ENCODE data around the gene FREM2. TPM values are rescaled to one million over a fixed set of nuclear protein-coding genes. Genes with fewer than 3 reads are reported as not detected.

The FREM2 gene
- total RNA-seq, 1 experiment from 2014 or later = 3.8 TPM

- Histone ChIP-seq H3K4me3 (ENCODE audit: low read depth, low read length, poor library complexity, severe bottlenecking) (peak overlapping the region; percentile 65), H3K9me3 (ENCODE audit: low read depth, low read length, poor library complexity, severe bottlenecking) (no peaks in the 10 kb centered on the region), H3K36me3 (ENCODE audit: insufficient read depth, low read length, poor library complexity, severe bottlenecking) (no peaks in the 10 kb centered on the region), H3K27me3 (replicated peaks; ENCODE audit: insufficient read depth, low read depth, low read length, poor library complexity) (no peaks in the 10 kb centered on the region), H3K27ac (ENCODE audit: low read depth, low read length, poor library complexity, severe bottlenecking) (no peak overlapping the region), H3K4me1 (ENCODE audit: insufficient read depth, low read length, poor library complexity, severe bottlenecking) (peaks cover 9% of the 10 kb centered on the region)
- BruUV-seq (replicated peaks) = no TSS peak
- TF ChIP-seq CTCF (conservative IDR thresholded peaks at IDR 0.05; ENCODE audit: low read depth, low read length) (no peak), EZH2 (IDR thresholded peaks at IDR 0.05; ENCODE audit: borderline replicate concordance, low read depth, low read length, poor library complexity, severe bottlenecking) (peak; percentile 38)
- POLR2A ChIA-PET (ENCODE audit: low non-redundant PET) = interaction anchor here (0.8 kb wide), 1 partner anchor 9 kb away, joined by 3 read pairs; no protein-coding TSS in a partner anchor
- intact Hi-C loops (cut with micrococcal nuclease; ENCODE audit: unreplicated experiment) = no loop called here
- CTCF ChIA-PET = interaction anchor here (0.6 to 1.4 kb wide), 4 partner anchors 10 to 76 kb away, joined by 3 to 5 read pairs (median 4); no protein-coding TSS in a partner anchor
- DNase-seq (ENCODE audit: low spot score) = peak; percentile 29
Measured at GRCh38 chr13:38687246-38688229, 661 bp downstream of the FREM2 start.

- peaks cover 9% of the 10 kb centered on the region for H3K4me1 ChIP-seq (ENCODE audit: insufficient read depth, low read length, poor library complexity, severe bottlenecking)
Measured at GRCh38 chr13:38688674-38689073, 1.8 kb downstream of the FREM2 start.

GRCh38 chr13:38690231-38690630, 3.4 kb downstream of the FREM2 start:
- TF ChIP-seq CTCF (conservative IDR thresholded peaks at IDR 0.05; ENCODE audit: low read depth, low read length) = no peak
- TF ChIP-seq EZH2 (IDR thresholded peaks at IDR 0.05; ENCODE audit: borderline replicate concordance, low read depth, low read length, poor library complexity, severe bottlenecking) = no peak
- H3K27ac ChIP-seq (ENCODE audit: low read depth, low read length, poor library complexity, severe bottlenecking) = no peak overlapping the region
- no peaks in the 10 kb centered on the region for H3K36me3 ChIP-seq (ENCODE audit: insufficient read depth, low read length, poor library complexity, severe bottlenecking)
- H3K4me3 ChIP-seq (ENCODE audit: low read depth, low read length, poor library complexity, severe bottlenecking) = no peak overlapping the region
- H3K9me3 ChIP-seq (ENCODE audit: low read depth, low read length, poor library complexity, severe bottlenecking) = no peaks in the 10 kb centered on the region
- H3K27me3 ChIP-seq (replicated peaks; ENCODE audit: insufficient read depth, low read depth, low read length, poor library complexity) = no peaks in the 10 kb centered on the region
- intact Hi-C loops (cut with micrococcal nuclease; ENCODE audit: unreplicated experiment) = no loop called here
- no peak for DNase-seq (ENCODE audit: low spot score)
- CTCF ChIA-PET = no interaction called here
- BruUV-seq (replicated peaks) = no TSS peak
- POLR2A ChIA-PET (ENCODE audit: low non-redundant PET) = no interaction called here
- H3K4me1 ChIP-seq (ENCODE audit: insufficient read depth, low read length, poor library complexity, severe bottlenecking) = peaks cover 6% of the 10 kb centered on the region

More at GRCh38 chr13:38688674-38689073, 1.8 kb downstream of the FREM2 start:
- CTCF ChIA-PET = no interaction called here
- Histone ChIP-seq H3K4me3 (ENCODE audit: low read depth, low read length, poor library complexity, severe bottlenecking) (no peak overlapping the region), H3K27me3 (replicated peaks; ENCODE audit: insufficient read depth, low read depth, low read length, poor library complexity) (no peaks in the 10 kb centered on the region), H3K9me3 (ENCODE audit: low read depth, low read length, poor library complexity, severe bottlenecking) (no peaks in the 10 kb centered on the region), H3K27ac (ENCODE audit: low read depth, low read length, poor library complexity, severe bottlenecking) (no peak overlapping the region), H3K36me3 (ENCODE audit: insufficient read depth, low read length, poor library complexity, severe bottlenecking) (no peaks in the 10 kb centered on the region)
- intact Hi-C loops (cut with micrococcal nuclease; ENCODE audit: unreplicated experiment) = no loop called here
- no peak for DNase-seq (ENCODE audit: low spot score)
- no TSS peak for BruUV-seq (replicated peaks)
- POLR2A ChIA-PET (ENCODE audit: low non-redundant PET) = no interaction called here
- no peak for TF ChIP-seq EZH2 (IDR thresholded peaks at IDR 0.05; ENCODE audit: borderline replicate concordance, low read depth, low read length, poor library complexity, severe bottlenecking)
- TF ChIP-seq CTCF (conservative IDR thresholded peaks at IDR 0.05; ENCODE audit: low read depth, low read length) = no peak
